Measurements from ENCODE around the gene RASSF4.

The RASSF4 gene

GRCh38 chr10:44949127-44949802, 10.3 kb upstream of the RASSF4 start:
- DNase-seq = no peak

- no peak for DNase-seq
Observed at GRCh38 chr10:44949915-44950314, 9.7 kb upstream of the RASSF4 start.

GRCh38 chr10:44950326-44951225, 9.0 kb upstream of the RASSF4 start:
- no peak for DNase-seq

- no peak for DNase-seq
Observed at GRCh38 chr10:44951576-44952226, 7.9 kb upstream of the RASSF4 start.

GRCh38 chr10:44952779-44953231, 6.8 kb upstream of the RASSF4 start:
- no peak for DNase-seq

- no peak for DNase-seq
Observed at GRCh38 chr10:44954042-44954441, 5.6 kb upstream of the RASSF4 start.

DNA sequence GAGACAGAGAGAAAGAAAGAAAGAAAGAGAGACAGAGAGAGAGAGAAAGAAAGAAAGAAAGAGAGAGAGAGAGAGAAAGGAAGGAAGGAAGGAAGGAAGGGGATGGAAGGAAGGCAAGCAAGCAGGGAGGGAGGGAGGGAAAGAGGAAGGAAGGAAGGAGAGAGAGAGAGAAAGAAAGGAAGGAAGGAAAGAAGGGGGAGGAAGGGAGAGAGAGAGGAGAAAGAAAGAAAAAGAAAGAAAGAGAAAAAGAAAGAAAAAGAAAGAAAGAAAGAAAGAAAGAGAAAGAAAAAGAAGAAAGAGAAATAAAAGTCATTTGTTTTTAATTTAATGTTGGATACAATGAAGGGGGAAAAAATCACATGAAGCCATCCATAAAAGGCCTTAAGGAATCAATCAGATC, 4.6 kb upstream of the RASSF4 start:
- no peak for DNase-seq

GRCh38 chr10:44955413-44956070, 4.1 kb upstream of the RASSF4 start:
- no peak for DNase-seq

- no peak for DNase-seq
Observed at GRCh38 chr10:44956226-44956625, 3.4 kb upstream of the RASSF4 start.

DNA sequence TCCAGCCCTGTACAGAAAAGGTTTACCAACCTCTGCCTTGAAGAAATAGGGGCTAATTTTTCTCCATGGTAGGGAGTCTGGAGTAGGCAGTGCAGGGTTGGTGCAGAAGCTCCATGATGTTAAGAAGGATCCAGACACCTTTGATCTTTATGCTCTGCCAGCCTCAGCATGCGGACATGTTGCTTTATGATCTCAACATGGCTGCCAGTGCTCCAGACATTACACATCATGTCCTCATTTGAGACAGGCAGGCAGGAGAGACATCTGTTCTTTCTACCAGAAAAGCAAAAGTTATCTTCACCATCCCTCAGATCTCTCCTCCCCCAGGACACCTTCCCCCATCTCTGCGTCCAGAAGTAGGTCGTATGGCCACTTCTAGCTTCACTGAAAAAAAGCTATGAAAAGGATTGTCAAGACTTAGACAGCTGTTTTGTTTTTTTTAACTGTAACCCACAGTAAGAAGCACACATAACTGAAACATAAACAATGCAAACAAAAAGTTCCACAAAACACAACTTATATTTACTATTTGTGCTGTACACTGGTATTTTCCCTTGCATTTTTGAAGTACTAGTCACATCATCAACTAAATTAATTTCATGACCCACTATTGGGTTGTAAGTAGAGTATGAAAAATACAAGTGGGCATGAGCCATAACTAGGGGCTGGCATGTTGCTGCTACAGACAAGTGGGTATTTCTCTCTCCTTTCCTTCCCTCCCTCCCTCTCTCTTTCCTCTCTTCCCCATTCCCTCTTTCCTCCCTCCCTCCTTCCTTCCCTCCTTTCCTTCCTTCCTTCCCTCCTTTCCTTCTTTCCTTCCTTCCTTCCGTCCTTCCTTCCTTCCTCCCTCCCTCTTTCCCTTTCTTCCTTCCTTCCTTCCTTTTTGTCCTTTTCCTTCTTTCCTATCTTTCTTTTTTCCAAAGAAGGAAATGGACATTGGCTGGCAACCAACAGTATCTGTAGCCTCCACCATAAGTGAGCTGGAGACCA, 2.6 kb upstream of the RASSF4 start:
- DNase-seq = no peak

GRCh38 chr10:44958196-44958897, 1.3 kb upstream of the RASSF4 start:
- DNase-seq = no peak

GRCh38 chr10:44958898-44959246, 730 bp upstream of the RASSF4 start:
- DNase-seq = no peak

- no peak for DNase-seq
Observed at GRCh38 chr10:44960088-44960460, 472 bp downstream of the RASSF4 start.

- DNase-seq = no peak
Observed at GRCh38 chr10:44960482-44961229, 1.1 kb downstream of the RASSF4 start.

- no peak for DNase-seq
Observed at GRCh38 chr10:44961230-44961571, 1.6 kb downstream of the RASSF4 start.

DNA sequence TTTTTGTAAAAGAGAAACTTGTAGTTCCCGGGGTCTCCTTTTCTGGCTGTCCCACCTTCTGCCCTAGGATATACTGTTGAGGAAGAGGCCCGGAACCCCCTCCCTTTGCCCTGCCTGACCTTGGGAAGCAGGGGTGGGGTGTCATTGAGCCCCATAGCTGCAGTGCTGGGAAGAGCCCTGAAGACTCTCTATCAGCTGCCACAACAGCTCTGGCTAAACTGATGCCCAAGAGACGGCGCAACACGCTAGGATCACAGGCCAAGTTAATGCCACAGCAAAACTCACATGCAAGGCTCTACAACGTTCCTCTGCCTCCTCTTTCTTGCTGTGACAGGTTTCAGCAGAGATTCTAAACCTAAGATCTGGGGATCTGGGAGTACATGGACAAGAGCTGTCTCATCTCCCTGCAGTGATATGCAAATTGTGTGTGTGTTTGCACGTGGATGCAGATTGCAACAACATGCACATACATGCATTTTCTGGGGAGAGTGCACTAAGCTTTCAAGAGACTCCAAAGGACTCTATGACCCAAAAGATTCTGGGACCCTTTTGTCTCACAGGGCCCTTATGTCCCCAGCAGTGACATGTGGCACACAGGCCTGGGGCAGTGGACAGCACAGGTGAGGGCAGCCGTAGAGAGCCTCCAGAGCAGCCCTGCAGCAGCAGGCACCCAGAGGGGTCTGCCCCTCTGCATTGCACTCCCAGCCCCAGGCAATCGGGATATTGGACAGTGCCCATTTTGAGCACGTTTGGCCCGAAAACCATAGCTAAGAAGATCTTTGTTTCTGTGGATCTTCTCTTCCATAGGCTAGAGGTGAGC, 2.5 kb downstream of the RASSF4 start:
- DNase-seq = no peak

DNA sequence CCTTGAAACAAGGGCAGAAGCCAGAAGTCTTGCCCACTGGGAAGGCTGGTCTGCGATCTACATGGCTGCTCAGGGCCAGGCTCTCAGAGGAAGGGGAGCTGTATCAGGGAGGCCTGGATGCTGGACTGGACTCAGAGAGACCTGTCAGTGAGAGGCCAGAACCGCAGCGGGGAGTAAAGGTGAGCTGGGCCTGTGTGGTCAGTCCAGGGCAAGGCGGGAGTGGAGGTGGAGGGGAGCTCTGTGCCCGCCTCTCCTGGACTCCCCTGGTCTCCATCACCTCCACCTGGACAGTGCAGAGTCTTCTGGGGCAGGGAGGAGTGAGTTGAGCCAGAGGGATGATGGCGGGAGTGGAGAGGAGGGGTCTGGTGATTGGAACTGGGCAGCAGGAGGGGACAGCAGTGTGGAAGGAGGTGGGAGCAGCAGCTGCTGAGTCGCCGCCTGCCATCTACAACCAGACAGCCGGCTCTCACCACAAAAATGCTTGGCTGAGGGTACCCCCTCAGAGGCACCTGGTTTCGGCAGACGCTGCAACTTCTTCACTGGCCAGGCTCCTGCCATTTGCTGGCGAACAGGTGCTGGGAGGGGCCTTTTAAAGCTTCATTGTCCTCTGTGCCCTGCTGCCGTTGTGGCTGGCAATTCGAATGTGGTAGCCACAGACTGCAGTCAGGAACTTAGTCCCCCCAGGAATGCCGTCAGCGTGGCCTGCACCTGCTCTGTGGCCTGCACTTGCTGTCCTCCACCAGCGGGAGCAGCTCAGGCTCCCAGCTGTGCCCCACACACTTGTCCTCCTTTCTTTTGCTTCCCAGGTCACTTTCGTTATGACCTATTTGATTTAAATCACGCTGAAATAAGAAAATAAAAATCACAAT, 3.5 kb downstream of the RASSF4 start:
- no peak for DNase-seq

DNA sequence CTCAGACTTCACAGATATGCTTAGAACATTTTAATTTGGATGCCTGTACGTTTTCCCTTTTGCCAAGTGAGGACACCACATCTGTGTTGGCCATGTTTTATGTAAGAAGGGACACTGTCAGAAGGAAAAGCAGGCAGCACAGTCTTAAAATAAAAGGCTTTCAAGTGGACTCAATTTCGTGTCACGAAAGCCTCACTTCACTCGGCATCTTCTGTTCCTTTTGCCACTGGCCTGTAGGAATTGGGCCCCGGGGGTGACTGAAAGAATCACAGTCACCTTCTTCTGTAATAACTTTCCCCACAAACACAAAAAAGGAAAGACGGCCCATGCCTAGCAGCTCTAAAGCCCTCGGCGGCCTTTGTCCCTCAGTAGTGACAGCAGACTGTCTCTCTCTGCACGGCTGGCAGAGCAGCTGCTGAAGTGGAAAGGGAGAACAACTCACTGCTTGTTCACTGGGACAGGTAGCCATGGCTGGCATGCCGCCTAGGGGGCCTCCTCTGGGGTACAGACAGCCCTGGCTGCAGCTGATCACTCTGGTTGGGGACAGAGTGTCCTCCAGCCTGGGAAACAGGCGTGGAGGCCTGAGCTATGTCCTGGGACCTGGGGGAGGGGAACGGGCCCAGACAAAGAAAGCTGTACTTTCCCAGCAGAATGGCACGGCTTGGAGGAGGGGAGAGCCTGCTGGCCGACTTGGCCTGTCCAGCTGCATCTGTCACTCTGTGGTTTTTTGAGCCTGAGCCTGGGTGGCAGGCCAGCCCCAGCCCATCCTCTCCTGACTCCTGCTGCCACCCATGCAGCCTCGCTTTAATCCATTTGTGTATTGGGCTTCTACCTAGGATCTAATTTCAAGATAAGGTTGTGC, 4.4 kb downstream of the RASSF4 start:
- DNase-seq = no peak

Measured in COR-L47 (cell line).